Mammary epithelial cell (primary cell): Measurements from ENCODE around the gene ERCC8.

ENCODE experiments used
- EZH2 ChIP-seq: IDR thresholded peaks from 2 replicates; pipeline ENCODE4 v1.6.1; 2012; ENCODE audit warnings: low read length, inconsistent platforms, borderline replicate concordance
- TF ChIP-seq, protein P1 (sequence below), 2 donors: IDR thresholded peaks in 1 of 2; conservative IDR thresholded peaks in 1 of 2; 2 replicates each; pipeline ENCODE4 v1.5.1; 2011 to 2012; ENCODE audit warnings: inconsistent platforms in 2 of 2, low read length in 2 of 2, mild to moderate bottlenecking in 2 of 2, control low read depth in 1 of 2, low read depth in 1 of 2; ENCODE audit not compliant: insufficient read depth in 1 of 2; ENCODE audit errors: extremely low read depth in 1 of 2

DNA sequence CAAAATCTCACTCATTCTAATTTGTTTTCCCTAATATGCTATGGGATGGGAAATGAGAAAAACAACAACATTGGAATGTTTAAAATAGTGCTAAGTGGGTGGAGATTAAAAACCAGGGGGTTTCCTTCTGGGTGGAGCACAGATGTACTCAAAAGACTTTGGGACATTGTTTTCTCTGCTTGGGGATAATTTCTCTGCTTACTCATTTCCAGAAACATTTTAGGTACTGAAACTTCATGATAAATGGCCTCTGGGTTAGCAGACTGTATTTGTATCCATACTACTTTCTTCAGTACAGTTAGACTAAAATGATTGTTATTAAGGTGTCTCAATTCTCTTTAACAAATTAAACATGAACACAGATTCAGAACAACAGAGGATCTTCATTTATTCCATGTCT is 118.2 kb downstream of the ERCC8 start:
- TF ChIP-seq, protein P1, sequence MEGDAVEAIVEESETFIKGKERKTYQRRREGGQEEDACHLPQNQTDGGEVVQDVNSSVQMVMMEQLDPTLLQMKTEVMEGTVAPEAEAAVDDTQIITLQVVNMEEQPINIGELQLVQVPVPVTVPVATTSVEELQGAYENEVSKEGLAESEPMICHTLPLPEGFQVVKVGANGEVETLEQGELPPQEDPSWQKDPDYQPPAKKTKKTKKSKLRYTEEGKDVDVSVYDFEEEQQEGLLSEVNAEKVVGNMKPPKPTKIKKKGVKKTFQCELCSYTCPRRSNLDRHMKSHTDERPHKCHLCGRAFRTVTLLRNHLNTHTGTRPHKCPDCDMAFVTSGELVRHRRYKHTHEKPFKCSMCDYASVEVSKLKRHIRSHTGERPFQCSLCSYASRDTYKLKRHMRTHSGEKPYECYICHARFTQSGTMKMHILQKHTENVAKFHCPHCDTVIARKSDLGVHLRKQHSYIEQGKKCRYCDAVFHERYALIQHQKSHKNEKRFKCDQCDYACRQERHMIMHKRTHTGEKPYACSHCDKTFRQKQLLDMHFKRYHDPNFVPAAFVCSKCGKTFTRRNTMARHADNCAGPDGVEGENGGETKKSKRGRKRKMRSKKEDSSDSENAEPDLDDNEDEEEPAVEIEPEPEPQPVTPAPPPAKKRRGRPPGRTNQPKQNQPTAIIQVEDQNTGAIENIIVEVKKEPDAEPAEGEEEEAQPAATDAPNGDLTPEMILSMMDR (conservative IDR thresholded peaks at IDR 0.05 in 1 of 2, IDR thresholded peaks at IDR 0.05 in 1 of 2; ENCODE audit: extremely low read depth in 1 of 2, insufficient read depth in 1 of 2, low read depth in 1 of 2, low read length in 2 of 2): no peak
- TF ChIP-seq EZH2: no peak
